Tibial artery (tissue), 4 donors: Measurements from ENCODE around the gene DPY30.
"Not testable (repeated sequence)": the region's sequence is repeated elsewhere in the genome, so short reads cannot be mapped to it uniquely, and the experiment has no call there.

Experiments used
- DNase-seq, 2 donors: peaks; one replicate each; pipeline ENCODE4 v3.0.0-alpha.2; 2019
- H3K27ac ChIP-seq, 2 donors: fragments of 200-600 bp; sonication (generic) in 1 of 2; 1 replicate in 1 of 2; 2 replicates in 1 of 2; pipeline ENCODE4 v1.5.1; 2018 to 2019; ENCODE audit warnings: mild to moderate bottlenecking in 1 of 2
- H3K27me3 ChIP-seq, 2 donors: fragments of 200-600 bp; sonication (generic) in 1 of 2; one replicate each; pipeline versions ENCODE4 v1.5.1 to v1.6.0; 2016 to 2019
- H3K36me3 ChIP-seq, 3 donors: fragments of 200-600 bp; sonication (generic) in 2 of 3; one replicate each; pipeline ENCODE4 v1.5.1; 2016 to 2019; ENCODE audit warnings: mild to moderate bottlenecking in 2 of 3
- H3K4me1 ChIP-seq, 4 donors: fragments of 200-600 bp; sonication (generic) in 2 of 4; 1 replicate in 3 of 4; 2 replicates in 1 of 4; pipeline ENCODE4 v1.5.1; 2016 to 2019
- H3K4me3 ChIP-seq, 2 donors: fragments of 200-600 bp; sonication (generic) in 1 of 2; 1 replicate in 1 of 2; 2 replicates in 1 of 2; pipeline ENCODE4 v1.5.1; 2018 to 2019; ENCODE audit warnings: mild to moderate bottlenecking in 2 of 2
- H3K9me3 ChIP-seq, 3 donors: fragments of 200-600 bp; sonication (generic) in 1 of 3; one replicate each; pipeline ENCODE4 v1.5.1; 2016 to 2019
- intact Hi-C: fragments of 100-400 bp; cut with DNase I; formaldehyde crosslinking; loops from one replicate; pipeline ENCODE4 v1.15.0; 2023; ENCODE audit warnings: low total_unique reads
- TF ChIP-seq, protein P1 (sequence below), 2 experiments: fragments of 200-600 bp in 1 of 2; fragments of 450-650 bp in 1 of 2; IDR thresholded peaks; one replicate each; pipeline ENCODE4 v1.5.1; 2017 to 2019; ENCODE audit warnings: antibody characterized with exemption in 2 of 2, mild to moderate bottlenecking in 1 of 2, moderate library complexity in 1 of 2

The DPY30 gene

DNA sequence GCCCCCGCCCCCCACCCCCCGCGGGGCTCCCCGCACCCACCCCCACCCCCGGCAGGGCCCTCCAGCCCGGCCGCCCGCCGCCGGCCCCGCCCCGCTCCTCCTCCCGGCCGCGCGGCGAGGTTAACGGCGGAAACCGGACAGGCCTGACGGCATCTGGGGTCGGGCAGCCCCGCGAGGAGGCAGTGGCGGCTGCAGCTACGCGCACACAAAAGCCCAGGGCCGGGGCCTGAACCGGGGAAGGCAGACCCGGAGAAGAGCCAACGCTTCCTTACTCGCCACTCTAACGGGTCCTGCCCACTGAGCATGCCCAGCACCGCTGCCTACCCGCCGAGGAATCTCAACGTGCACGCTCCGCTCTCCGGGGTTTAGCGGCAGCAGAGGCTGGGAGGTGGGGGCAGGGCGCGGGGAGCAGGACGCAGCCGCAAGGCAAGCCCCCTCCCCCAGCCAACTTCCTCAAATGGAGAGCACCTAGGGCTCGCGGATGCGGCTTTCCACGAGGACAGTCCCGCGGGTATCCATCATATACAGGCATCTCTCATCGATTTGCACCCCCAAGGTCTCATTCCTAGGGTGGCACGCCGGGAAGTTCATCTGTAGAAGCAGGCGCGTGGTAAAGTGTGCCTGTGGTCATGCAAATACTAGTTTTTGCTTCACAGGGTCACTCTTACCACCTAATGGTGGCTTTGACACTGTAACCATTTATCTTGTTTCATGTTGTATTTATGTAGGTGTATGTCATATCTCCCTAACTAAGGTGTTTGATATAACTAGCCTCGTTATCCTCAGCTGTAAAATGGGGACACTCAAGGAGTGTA lies 28.7 kb downstream of the DPY30 start, which contains the start of gene MEMO1:
Gene MEMO1 (minus strand): TSS at position 339 of the 815 bp plus-strand sequence. CDS start 761 bp downstream, outside the sequence.
- intact Hi-C loops = loop anchor here (5.0 kb wide), 2 partner anchors 51 to 1391 kb away; partner anchors contain the start of gene SPAST
- TF ChIP-seq, protein P1, sequence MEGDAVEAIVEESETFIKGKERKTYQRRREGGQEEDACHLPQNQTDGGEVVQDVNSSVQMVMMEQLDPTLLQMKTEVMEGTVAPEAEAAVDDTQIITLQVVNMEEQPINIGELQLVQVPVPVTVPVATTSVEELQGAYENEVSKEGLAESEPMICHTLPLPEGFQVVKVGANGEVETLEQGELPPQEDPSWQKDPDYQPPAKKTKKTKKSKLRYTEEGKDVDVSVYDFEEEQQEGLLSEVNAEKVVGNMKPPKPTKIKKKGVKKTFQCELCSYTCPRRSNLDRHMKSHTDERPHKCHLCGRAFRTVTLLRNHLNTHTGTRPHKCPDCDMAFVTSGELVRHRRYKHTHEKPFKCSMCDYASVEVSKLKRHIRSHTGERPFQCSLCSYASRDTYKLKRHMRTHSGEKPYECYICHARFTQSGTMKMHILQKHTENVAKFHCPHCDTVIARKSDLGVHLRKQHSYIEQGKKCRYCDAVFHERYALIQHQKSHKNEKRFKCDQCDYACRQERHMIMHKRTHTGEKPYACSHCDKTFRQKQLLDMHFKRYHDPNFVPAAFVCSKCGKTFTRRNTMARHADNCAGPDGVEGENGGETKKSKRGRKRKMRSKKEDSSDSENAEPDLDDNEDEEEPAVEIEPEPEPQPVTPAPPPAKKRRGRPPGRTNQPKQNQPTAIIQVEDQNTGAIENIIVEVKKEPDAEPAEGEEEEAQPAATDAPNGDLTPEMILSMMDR (IDR thresholded peaks at IDR 0.05) = no peak
- H3K9me3 ChIP-seq = no peaks in the 10 kb centered on the region

DNA sequence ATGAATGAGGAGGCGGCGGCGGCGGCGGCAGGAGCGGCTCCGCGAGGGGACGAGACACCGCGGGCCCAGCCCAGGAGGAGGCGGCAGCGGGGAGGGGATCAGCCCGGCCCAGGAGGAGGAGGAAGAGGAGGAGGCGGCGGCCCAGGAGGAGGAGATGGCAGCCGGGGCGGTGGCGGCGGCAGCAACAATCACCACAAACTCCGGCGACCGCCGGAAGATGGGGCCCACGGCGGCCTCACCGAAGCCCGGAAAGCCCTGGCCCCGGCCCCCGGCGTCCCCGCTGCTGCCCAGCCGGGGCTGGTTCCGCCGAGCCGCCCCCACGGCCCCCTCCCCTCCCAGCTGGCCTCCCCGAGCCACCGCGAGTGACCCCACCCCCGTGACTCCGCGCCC lies 29.3 kb downstream of the DPY30 start:
- intact Hi-C loops = loop anchor here (5.0 kb wide), 2 partner anchors 52 to 1392 kb away; partner anchors contain the start of gene SPAST
- H3K27me3 ChIP-seq, H3K36me3 ChIP-seq, H3K9me3 ChIP-seq: not testable (repeated sequence)
- peak; percentile 55 to 84 for DNase-seq
- Histone ChIP-seq H3K4me1 (peaks cover 0 to 43% (median 12%) of the 10 kb centered on the region in 4 donors), H3K27ac (peak overlapping the region; percentile 92 to 93), H3K4me3 (peak overlapping the region; percentile 81 to 98)

More for the DNA sequence above, 28.7 kb downstream of the DPY30 start, which contains the start of gene MEMO1:
- H3K27ac ChIP-seq = peak within 1 kb of the TSS; percentile 92 to 93
- peak within 1 kb of the TSS; percentile 81 to 98 for H3K4me3 ChIP-seq
- peak; percentile 91 to 96 for DNase-seq
- peaks cover 0 to 5% (median 0%) of the 10 kb centered on the region in 3 donors for H3K36me3 ChIP-seq
- peaks cover 0 to 39% (median 12%) of the 10 kb centered on the region in 4 donors for H3K4me1 ChIP-seq
- no peaks in the 10 kb centered on the region for H3K27me3 ChIP-seq

DNA sequence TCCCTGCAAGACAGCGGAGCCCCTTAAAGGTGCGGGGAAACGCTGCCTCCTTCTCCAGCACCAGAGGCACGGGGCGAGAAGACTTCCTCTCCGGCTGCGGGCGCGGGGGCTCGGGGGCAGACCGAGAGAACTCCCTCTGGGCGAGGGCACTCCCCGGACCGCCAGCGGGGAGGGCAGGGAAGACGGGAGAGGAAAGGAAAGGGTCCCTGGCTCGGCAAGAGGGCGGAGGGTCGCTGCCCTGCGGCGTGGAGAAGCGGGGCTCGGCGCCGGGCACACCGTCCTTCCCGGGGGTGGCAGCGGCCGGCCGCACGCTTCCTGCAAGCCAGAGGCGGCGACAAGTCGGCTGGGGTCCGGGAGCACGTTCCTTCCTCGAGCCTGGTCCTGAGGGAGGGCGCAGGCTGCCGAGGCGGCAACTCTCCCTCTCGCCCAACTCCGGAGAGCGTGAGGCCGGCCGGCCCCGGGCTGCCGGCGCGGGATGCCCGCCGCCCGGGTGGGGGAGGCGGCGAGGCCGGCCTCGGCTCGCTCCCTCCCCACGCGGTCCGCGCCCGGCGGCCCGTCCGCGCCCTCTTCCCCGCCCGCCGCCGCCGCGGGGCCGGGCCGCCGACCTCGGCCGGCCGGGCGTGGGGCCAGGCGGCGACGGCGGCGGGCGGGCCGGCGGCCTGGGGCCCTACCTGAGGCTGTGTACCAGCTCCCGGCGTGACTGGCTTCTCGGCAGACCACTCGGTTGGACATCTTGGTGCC lies 29.9 kb downstream of the DPY30 start:
- H3K9me3 ChIP-seq = no peaks in the 10 kb centered on the region
- H3K4me1 ChIP-seq = peaks cover 0 to 43% (median 12%) of the 10 kb centered on the region in 4 donors
- TF ChIP-seq, protein P1 (IDR thresholded peaks at IDR 0.05) = no peak
- H3K36me3 ChIP-seq = no peaks in the 10 kb centered on the region
- peak in 1 of 2 donors; percentile 73 for DNase-seq
- peak overlapping the region; percentile 92 to 93 for H3K27ac ChIP-seq
- H3K4me3 ChIP-seq = peak overlapping the region; percentile 81 to 98
- H3K27me3 ChIP-seq = no peaks in the 10 kb centered on the region
- intact Hi-C loops = loop anchor here (5.0 kb wide), 2 partner anchors 53 to 1393 kb away; partner anchors contain the start of gene SPAST

DNA sequence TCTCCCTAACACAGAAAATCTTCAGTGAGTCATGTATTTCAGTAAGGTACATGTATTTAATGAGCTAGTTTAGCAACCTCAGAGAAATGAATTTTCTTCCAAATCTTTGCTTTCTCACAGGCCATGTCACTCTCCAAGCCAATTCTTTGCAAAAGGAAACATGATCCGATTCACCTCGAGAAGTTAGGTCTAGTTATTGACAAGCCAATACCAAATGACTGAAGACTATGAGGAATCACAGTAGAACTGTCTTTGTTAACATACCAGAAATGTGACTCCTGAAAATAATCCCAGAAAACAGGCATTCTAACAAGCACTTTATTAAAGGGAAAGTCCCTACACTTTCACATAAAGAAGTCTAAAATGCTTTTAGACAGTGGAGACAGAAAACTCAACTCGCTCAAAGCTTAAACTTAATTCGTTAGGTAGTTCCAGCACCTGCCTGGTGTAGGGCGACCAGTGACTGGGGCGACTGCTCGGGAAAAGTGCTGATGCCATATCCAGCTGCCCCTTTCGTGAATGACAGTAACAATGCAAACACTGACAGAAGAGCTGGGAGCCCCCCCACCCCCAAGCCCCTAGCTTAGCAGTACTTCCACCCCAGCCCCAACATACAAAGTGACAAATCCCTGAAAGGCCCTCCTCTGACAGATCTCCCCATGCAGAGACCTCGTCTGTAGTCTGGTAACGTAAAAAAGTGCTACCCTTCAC lies 30.6 kb downstream of the DPY30 start:
- TF ChIP-seq, protein P1 (IDR thresholded peaks at IDR 0.05) = no peak

DNA sequence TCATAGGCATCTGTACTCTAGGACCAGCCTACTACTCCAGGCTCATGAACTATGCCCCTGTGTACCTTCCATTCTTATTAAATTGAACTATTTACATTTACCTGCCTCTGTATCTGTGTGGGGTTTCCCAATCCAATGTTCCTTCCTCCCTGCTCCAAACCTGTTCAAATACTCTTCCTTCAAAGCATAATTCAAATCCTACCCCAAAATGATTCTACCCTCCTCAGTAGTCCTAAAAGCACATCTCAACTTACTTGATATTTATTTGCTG lies 32.5 kb downstream of the DPY30 start:
- intact Hi-C loops = no loop called here
- H3K4me1 ChIP-seq = peaks cover 0 to 46% (median 12%) of the 10 kb centered on the region in 4 donors
- TF ChIP-seq, protein P1 (IDR thresholded peaks at IDR 0.05) = no peak
- no peaks in the 10 kb centered on the region for H3K27me3 ChIP-seq
- H3K9me3 ChIP-seq = no peaks in the 10 kb centered on the region
- no peaks in the 10 kb centered on the region for H3K36me3 ChIP-seq
- DNase-seq = no peak
- no peak overlapping the region for H3K27ac ChIP-seq
- H3K4me3 ChIP-seq = no peak overlapping the region

More for the DNA sequence above, 30.6 kb downstream of the DPY30 start:
- H3K9me3 ChIP-seq = no peaks in the 10 kb centered on the region
- peak overlapping the region; percentile 81 to 98 for H3K4me3 ChIP-seq
- intact Hi-C loops = no loop called here
- peak overlapping the region; percentile 83 to 92 for H3K27ac ChIP-seq
- no peaks in the 10 kb centered on the region for H3K27me3 ChIP-seq
- DNase-seq = no peak
- peaks cover 0 to 43% (median 12%) of the 10 kb centered on the region in 4 donors for H3K4me1 ChIP-seq
- H3K36me3 ChIP-seq = no peaks in the 10 kb centered on the region
